AG04449 (cell line): ENCODE measurements around the gene TMCO4.
A peak's percentile ranks its signal among the peaks of the same experiment; 100 is the strongest.

ENCODE experiments used
- CTCF ChIA-PET: fragments of 350-600 bp; formaldehyde crosslinking; extraction: SDS; loops from one replicate; lab custom pipeline; 2021; ENCODE audit warnings: antibody characterized with exemption; lab: Yijun Ruan, JAX
- POLR2A ChIA-PET: fragments of 400-600, 350-600 bp; formaldehyde crosslinking; extraction: SDS; loops from one replicate; lab custom pipeline; 2020; ENCODE audit warnings: antibody characterized with exemption, inconsistent platforms; lab: Yijun Ruan, JAX
- DNase-seq: peaks from one replicate; pipeline ENCODE4 v3.0.0-alpha.2; 2010; ENCODE audit warnings: low read depth, low spot score
- H3K4me3 ChIP-seq: 2 replicates; pipeline ENCODE4 v1.5.1; 2011; ENCODE audit warnings: low read depth, mild to moderate bottlenecking, control low read depth, low read length
- CTCF ChIP-seq: IDR thresholded peaks from one replicate; pipeline ENCODE4 v1.5.1; 2011; ENCODE audit warnings: mild to moderate bottlenecking, moderate library complexity, low read length, control low read depth, inconsistent platforms; ENCODE audit not compliant: insufficient read depth; ENCODE audit errors: missing control alignments

The TMCO4 gene

GRCh38 chr1:19654886-19655717 lies 144.6 kb downstream of the TMCO4 start:
- ChIA-PET POLR2A (no interaction called here), CTCF (interaction anchor here (0.7 to 13.4 kb wide), 21 partner anchors 9 to 413 kb away, joined by 3 to 178 read pairs (median 8); partner anchors contain the start of genes AKR7A2 and SLC66A1)
- no peak for DNase-seq

GRCh38 chr1:19654386-19654785 lies 145.3 kb downstream of the TMCO4 start:
- no peak for TF ChIP-seq CTCF
- no peak for DNase-seq
- ChIA-PET POLR2A (no interaction called here), CTCF (interaction anchor here (0.6 to 13.4 kb wide), 53 partner anchors 8 to 451 kb away, joined by 3 to 178 read pairs (median 4); partner anchors contain the start of genes AKR7A2, EMC1, HTR6 and NBL1)
- no peak overlapping the region for H3K4me3 ChIP-seq

More at GRCh38 chr1:19654886-19655717, 144.6 kb downstream of the TMCO4 start:
- H3K4me3 ChIP-seq: no peak overlapping the region
- no peak for TF ChIP-seq CTCF

GRCh38 chr1:19651141-19651737 lies 148.5 kb downstream of the TMCO4 start:
- ChIA-PET CTCF (interaction anchor here (0.6 to 13.4 kb wide), 40 partner anchors 10 to 486 kb away, joined by 3 to 178 read pairs (median 4); partner anchors contain the start of genes CAPZB, EMC1 and MRTO4), POLR2A (no interaction called here)
- TF ChIP-seq CTCF: peak; percentile 86
- H3K4me3 ChIP-seq: no peak overlapping the region
- DNase-seq: no peak

- POLR2A ChIA-PET: no interaction called here
- TF ChIP-seq CTCF: no peak
Observed at GRCh38 chr1:19650416-19651140, 149.1 kb downstream of the TMCO4 start.

GRCh38 chr1:19648689-19649088 lies 151.0 kb downstream of the TMCO4 start:
- H3K4me3 ChIP-seq: no peak overlapping the region
- CTCF ChIA-PET: interaction anchor here (0.6 to 13.4 kb wide), 12 partner anchors 13 to 334 kb away, joined by 3 to 178 read pairs (median 6); no protein-coding TSS in a partner anchor
- no peak for DNase-seq
- POLR2A ChIA-PET: no interaction called here
- TF ChIP-seq CTCF: peak; percentile 1

More at GRCh38 chr1:19650416-19651140, 149.1 kb downstream of the TMCO4 start:
- CTCF ChIA-PET: interaction anchor here (0.6 to 13.4 kb wide), 38 partner anchors 10 to 485 kb away, joined by 3 to 178 read pairs (median 4); partner anchors contain the start of genes CAPZB, EMC1 and MRTO4
- no peak overlapping the region for H3K4me3 ChIP-seq
- DNase-seq: no peak
